Ishikawa (cell line): ENCODE measurements around the gene TRAPPC1.

Experiments
- CEBPB ChIP-seq: IDR thresholded peaks from 2 replicates; pipeline ENCODE4 v1.6.1; 2012
- CREB1 ChIP-seq: IDR thresholded peaks from 2 replicates; pipeline ENCODE4 v1.6.1; 2012; ENCODE audit warnings: low read depth
- EGR1 ChIP-seq: IDR thresholded peaks from 2 replicates; pipeline ENCODE4 v1.6.1; 2012
- EP300 ChIP-seq: IDR thresholded peaks from 2 replicates; pipeline ENCODE4 v1.6.1; 2012; ENCODE audit warnings: borderline replicate concordance
- FOXM1 ChIP-seq: IDR thresholded peaks from 2 replicates; pipeline ENCODE4 v1.6.1; 2012; ENCODE audit warnings: low read depth, borderline replicate concordance
- NFIC ChIP-seq: IDR thresholded peaks from 2 replicates; pipeline ENCODE4 v1.6.1; 2012
- RAD21 ChIP-seq: IDR thresholded peaks from 2 replicates; pipeline ENCODE4 v1.6.1; 2012; ENCODE audit warnings: low read depth
- TCF12 ChIP-seq: IDR thresholded peaks from 2 replicates; pipeline ENCODE4 v1.6.1; 2012; ENCODE audit warnings: low read depth
- TEAD4 ChIP-seq: IDR thresholded peaks from 2 replicates; pipeline ENCODE4 v1.6.1; 2012
- YY1 ChIP-seq: IDR thresholded peaks from 2 replicates; pipeline ENCODE4 v1.6.1; 2012; ENCODE audit warnings: low read depth
- ZBTB7A ChIP-seq: IDR thresholded peaks from 2 replicates; pipeline ENCODE4 v1.6.1; 2012; ENCODE audit warnings: low read depth
- TF ChIP-seq, protein P1 (sequence below): IDR thresholded peaks from 2 replicates; pipeline ENCODE4 v1.6.1; 2012; ENCODE audit warnings: low read depth, mild to moderate bottlenecking
- TF ChIP-seq, protein P2 (sequence below): IDR thresholded peaks from 2 replicates; pipeline ENCODE4 v1.6.1; 2012
- TF ChIP-seq, protein P3 (sequence below): IDR thresholded peaks from 2 replicates; pipeline ENCODE4 v1.6.1; 2012

The TRAPPC1 gene

DNA sequence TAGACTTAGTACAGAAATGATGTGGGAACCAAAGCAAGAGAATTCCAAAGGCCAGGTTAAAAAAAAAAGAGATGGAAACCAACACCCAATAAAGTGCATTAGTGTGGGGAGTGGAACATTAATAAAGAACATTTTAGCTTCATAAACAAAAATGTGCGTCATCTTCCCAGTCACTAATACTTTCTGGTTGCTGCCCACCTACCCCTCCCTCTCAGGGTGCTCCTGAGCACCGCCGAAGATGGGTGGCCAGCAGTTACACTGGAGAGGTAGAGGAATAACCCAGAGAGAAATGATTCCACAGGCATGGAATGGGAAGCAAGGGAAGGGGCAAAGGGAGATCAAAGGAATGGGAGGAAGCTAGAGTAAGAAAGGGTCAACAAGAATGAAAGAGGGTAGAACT lies 49.1 kb downstream of the TRAPPC1 start:
- no peak for TF ChIP-seq NFIC
- TF ChIP-seq, protein P1, sequence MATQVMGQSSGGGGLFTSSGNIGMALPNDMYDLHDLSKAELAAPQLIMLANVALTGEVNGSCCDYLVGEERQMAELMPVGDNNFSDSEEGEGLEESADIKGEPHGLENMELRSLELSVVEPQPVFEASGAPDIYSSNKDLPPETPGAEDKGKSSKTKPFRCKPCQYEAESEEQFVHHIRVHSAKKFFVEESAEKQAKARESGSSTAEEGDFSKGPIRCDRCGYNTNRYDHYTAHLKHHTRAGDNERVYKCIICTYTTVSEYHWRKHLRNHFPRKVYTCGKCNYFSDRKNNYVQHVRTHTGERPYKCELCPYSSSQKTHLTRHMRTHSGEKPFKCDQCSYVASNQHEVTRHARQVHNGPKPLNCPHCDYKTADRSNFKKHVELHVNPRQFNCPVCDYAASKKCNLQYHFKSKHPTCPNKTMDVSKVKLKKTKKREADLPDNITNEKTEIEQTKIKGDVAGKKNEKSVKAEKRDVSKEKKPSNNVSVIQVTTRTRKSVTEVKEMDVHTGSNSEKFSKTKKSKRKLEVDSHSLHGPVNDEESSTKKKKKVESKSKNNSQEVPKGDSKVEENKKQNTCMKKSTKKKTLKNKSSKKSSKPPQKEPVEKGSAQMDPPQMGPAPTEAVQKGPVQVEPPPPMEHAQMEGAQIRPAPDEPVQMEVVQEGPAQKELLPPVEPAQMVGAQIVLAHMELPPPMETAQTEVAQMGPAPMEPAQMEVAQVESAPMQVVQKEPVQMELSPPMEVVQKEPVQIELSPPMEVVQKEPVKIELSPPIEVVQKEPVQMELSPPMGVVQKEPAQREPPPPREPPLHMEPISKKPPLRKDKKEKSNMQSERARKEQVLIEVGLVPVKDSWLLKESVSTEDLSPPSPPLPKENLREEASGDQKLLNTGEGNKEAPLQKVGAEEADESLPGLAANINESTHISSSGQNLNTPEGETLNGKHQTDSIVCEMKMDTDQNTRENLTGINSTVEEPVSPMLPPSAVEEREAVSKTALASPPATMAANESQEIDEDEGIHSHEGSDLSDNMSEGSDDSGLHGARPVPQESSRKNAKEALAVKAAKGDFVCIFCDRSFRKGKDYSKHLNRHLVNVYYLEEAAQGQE: no peak
- TF ChIP-seq ZBTB7A: no peak
- no peak for TF ChIP-seq EP300
- TF ChIP-seq TEAD4: no peak
- no peak for TF ChIP-seq EGR1
- TF ChIP-seq TCF12: no peak
- TF ChIP-seq, protein P2, sequence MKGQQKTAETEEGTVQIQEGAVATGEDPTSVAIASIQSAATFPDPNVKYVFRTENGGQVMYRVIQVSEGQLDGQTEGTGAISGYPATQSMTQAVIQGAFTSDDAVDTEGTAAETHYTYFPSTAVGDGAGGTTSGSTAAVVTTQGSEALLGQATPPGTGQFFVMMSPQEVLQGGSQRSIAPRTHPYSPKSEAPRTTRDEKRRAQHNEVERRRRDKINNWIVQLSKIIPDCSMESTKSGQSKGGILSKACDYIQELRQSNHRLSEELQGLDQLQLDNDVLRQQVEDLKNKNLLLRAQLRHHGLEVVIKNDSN: no peak
- no peak for TF ChIP-seq RAD21

DNA sequence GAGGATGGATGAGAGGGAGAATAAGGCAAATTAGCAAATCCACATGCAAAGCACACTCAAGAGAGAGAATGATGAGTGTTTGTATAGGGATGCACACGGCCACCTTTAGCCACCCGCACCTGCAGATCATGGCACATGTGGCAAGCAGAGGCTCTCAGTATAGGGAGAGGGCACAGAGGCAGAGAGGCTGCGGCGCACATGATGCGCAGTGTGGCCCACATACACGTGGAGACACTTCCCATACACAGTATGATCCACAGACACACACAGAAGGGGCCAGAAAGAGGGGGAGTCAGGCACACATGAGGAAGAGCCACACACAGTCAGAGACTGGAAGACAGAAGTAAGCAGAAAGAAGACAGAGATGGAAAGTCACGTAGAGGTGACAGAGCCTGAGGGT lies 49.7 kb downstream of the TRAPPC1 start:
- TF ChIP-seq, protein P3, sequence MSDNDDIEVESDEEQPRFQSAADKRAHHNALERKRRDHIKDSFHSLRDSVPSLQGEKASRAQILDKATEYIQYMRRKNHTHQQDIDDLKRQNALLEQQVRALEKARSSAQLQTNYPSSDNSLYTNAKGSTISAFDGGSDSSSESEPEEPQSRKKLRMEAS: no peak
- no peak for TF ChIP-seq CEBPB

DNA sequence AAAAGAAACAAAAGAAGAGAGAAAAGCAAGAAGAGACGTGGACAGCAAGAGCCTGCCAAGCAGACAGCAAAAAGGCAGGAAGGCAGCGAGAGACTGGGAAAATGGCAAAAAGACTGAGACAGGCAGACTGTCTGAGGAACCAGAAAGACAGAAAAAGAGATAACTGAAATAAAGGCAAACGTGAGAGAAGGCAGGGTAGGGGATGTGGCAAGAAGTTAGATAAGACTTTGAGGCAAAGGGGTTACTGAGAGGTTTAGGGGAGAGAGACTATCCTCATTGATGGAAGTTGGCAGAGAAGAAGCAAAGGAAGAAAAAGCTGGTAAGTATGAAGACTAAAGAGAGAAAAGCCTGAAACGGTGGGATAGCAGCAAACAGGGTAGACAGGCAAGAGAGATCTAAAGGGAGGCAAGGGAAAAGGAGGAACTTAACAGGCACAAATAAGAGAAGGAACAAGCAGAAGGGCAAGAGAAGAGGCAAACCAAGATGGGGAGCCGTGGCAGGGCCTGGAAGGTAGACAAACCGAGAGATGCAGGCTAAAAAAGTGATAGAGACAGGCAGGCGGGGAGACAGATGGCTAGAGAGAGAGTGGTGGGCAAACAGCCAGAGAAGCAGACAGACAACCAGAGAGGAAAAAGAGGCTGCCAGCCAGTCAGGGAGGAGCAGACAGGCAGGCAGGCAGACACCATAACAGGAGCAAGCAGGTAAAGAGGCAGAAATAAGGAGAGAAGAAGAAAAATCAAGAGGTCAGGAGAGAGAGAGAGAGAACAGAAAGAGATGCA lies 50.3 kb downstream of the TRAPPC1 start:
- TF ChIP-seq ZBTB7A (no peak), TEAD4 (no peak), RAD21 (no peak), FOXM1 (no peak), CREB1 (no peak), YY1 (no peak)
